HG03460 (cell line): ENCODE measurements around the gene AGBL5.

Experiments used
- ATAC-seq: cut with Tn5 transposase; IDR thresholded peaks from one replicate; pipeline ENCODE4 v1.9.1; 2021; ENCODE audit not compliant: unreplicated experiment

The AGBL5 gene

GRCh38 chr2:27049422-27050280 is 1.8 kb upstream of the AGBL5 start:
- ATAC-seq, result peak; percentile 30

GRCh38 chr2:27050281-27050995 is 1.0 kb upstream of the AGBL5 start:
- ATAC-seq, result peak; percentile 45

- ATAC-seq, result no peak
These were observed 606 bp downstream of the AGBL5 start for GRCh38 chr2:27051902-27052645.

- ATAC-seq, result no peak
These were observed 1.9 kb downstream of the AGBL5 start for GRCh38 chr2:27053321-27053720.

GRCh38 chr2:27053776-27054175 is 2.3 kb downstream of the AGBL5 start:
- ATAC-seq, result no peak

- no peak for ATAC-seq
These were observed 3.3 kb downstream of the AGBL5 start for GRCh38 chr2:27054721-27055120.

- ATAC-seq, result no peak
These were observed 5.7 kb downstream of the AGBL5 start for GRCh38 chr2:27057184-27057583.

- no peak for ATAC-seq
These were observed 6.7 kb downstream of the AGBL5 start for GRCh38 chr2:27058210-27058609.

GRCh38 chr2:27059141-27059820 is 7.8 kb downstream of the AGBL5 start:
- no peak for ATAC-seq

- no peak for ATAC-seq
These were observed 8.9 kb downstream of the AGBL5 start for GRCh38 chr2:27060323-27060722.

- ATAC-seq, result no peak
These were observed 13.7 kb downstream of the AGBL5 start for GRCh38 chr2:27065128-27065527.

GRCh38 chr2:27067385-27067784 is 15.9 kb downstream of the AGBL5 start:
- ATAC-seq, result no peak

GRCh38 chr2:27069436-27069835 is 18.0 kb downstream of the AGBL5 start:
- no peak for ATAC-seq

- no peak for ATAC-seq
These were observed 18.6 kb downstream of the AGBL5 start for GRCh38 chr2:27069961-27070618.

GRCh38 chr2:27070653-27071276 is 19.3 kb downstream of the AGBL5 start:
- peak; percentile 8 for ATAC-seq

- ATAC-seq, result peak; percentile 75
These were observed 20.0 kb downstream of the AGBL5 start, which contains the start of gene OST4 for GRCh38 chr2:27071277-27071989. OST4 (minus strand) TSS chr2:27071654.

- ATAC-seq, result peak; percentile 5
These were observed 20.7 kb downstream of the AGBL5 start for GRCh38 chr2:27071990-27072830.

- no peak for ATAC-seq
These were observed 21.5 kb downstream of the AGBL5 start for GRCh38 chr2:27072920-27073319.
